HCT116 (cell line): ENCODE results near the gene WIZ.

ENCODE experiments used
- EZH2 ChIP-seq: fragments of 200-600 bp; sonication (generic); IDR thresholded peaks from 2 replicates; pipeline ENCODE4 v1.6.1; 2017; ENCODE audit warnings: antibody characterized with exemption, mixed run types
- EZH2phosphoT487 ChIP-seq: fragments of 200-600 bp; IDR thresholded peaks from 2 replicates; pipeline ENCODE4 v1.6.1; 2018; ENCODE audit warnings: antibody characterized with exemption, borderline replicate concordance
- SP1 ChIP-seq: IDR thresholded peaks from 2 replicates; pipeline ENCODE4 v1.6.1; 2012; ENCODE audit warnings: low read depth
- YY1 ChIP-seq: IDR thresholded peaks from 2 replicates; pipeline ENCODE4 v1.6.1; 2011; ENCODE audit warnings: low read length, low read depth, moderate library complexity, mild to moderate bottlenecking; ENCODE audit not compliant: insufficient replicate concordance; ENCODE audit errors: extremely low read depth
- TF ChIP-seq, protein P1 (sequence below), 3 experiments: fragments of 200-600 bp in 1 of 3; sonication (generic) in 1 of 3; IDR thresholded peaks in 2 of 3; conservative IDR thresholded peaks in 1 of 3; 2 replicates each; pipeline ENCODE4 v1.5.1; 2012 to 2017; ENCODE audit warnings: low read depth in 2 of 3, low read length in 2 of 3, antibody characterized with exemption in 1 of 3, borderline replicate concordance in 1 of 3, control low read depth in 1 of 3, mild to moderate bottlenecking in 1 of 3, mixed read lengths in 1 of 3, mixed run types in 1 of 3, moderate library complexity in 1 of 3; ENCODE audit not compliant: insufficient read depth in 1 of 3

GRCh38 chr19:15421721-15422260 is 28.0 kb downstream of the WIZ start:
- no peak for TF ChIP-seq YY1
- TF ChIP-seq EZH2: no peak
- TF ChIP-seq EZH2phosphoT487: no peak
- TF ChIP-seq, protein P1, sequence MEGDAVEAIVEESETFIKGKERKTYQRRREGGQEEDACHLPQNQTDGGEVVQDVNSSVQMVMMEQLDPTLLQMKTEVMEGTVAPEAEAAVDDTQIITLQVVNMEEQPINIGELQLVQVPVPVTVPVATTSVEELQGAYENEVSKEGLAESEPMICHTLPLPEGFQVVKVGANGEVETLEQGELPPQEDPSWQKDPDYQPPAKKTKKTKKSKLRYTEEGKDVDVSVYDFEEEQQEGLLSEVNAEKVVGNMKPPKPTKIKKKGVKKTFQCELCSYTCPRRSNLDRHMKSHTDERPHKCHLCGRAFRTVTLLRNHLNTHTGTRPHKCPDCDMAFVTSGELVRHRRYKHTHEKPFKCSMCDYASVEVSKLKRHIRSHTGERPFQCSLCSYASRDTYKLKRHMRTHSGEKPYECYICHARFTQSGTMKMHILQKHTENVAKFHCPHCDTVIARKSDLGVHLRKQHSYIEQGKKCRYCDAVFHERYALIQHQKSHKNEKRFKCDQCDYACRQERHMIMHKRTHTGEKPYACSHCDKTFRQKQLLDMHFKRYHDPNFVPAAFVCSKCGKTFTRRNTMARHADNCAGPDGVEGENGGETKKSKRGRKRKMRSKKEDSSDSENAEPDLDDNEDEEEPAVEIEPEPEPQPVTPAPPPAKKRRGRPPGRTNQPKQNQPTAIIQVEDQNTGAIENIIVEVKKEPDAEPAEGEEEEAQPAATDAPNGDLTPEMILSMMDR (IDR thresholded peaks at IDR 0.05 in 2 of 3, conservative IDR thresholded peaks at IDR 0.05 in 1 of 3; ENCODE audit: borderline replicate concordance in 1 of 3, insufficient read depth in 1 of 3, low read depth in 2 of 3, low read length in 2 of 3): no peak
- no peak for TF ChIP-seq SP1
